Measurements from ENCODE around the gene NEURL1B. TPM values are rescaled to one million over a fixed set of nuclear protein-coding genes. Genes with fewer than 3 reads are reported as not detected.

Gene NEURL1B
- total RNA-seq, 2 experiments from 2014 or later: 0.08 to 0.16 TPM

- ChIA-PET CTCF (no interaction called here), POLR2A (no interaction called here)
- Histone ChIP-seq H3K27me3 (ENCODE audit: control insufficient read depth in 1 of 2, insufficient read depth in 2 of 2, low read length in 2 of 2) (peaks cover 2 to 7% of the 10 kb centered on the region in 2 experiments), H3K4me3 (ENCODE audit: low read length) (no peak overlapping the region), H3K4me1 (ENCODE audit: insufficient read depth, low read length) (peaks cover 1% of the 10 kb centered on the region), H3K27ac (ENCODE audit: low read depth in 1 of 2, low read length in 2 of 2) (no peak overlapping the region), H3K9me3 (ENCODE audit: control insufficient read depth in 1 of 2, insufficient read depth in 1 of 2, low read length in 2 of 2) (no peaks in the 10 kb centered on the region), H3K36me3 (ENCODE audit: insufficient read depth, low read length) (no peaks in the 10 kb centered on the region)
- intact Hi-C loops (cut with DNase I, micrococcal nuclease): no loop called here
- no peak for ATAC-seq (ENCODE audit: poor library complexity)
- Mint-ChIP-seq H3K27ac (no peak overlapping the region), H3K36me3 (ENCODE audit: low read depth) (no peaks in the 10 kb centered on the region), H3K4me1 (ENCODE audit: low read depth) (no peaks in the 10 kb centered on the region), H3K4me3 (no peak overlapping the region), H3K27me3 (peaks cover 31% of the 10 kb centered on the region), H3K9me3 (no peaks in the 10 kb centered on the region)
- no peak for DNase-seq
- TF ChIP-seq CTCF (IDR thresholded peaks at IDR 0.05): no peak
These were observed 5.7 kb downstream of the NEURL1B start for GRCh38 chr5:172646716-172647285.

- TF ChIP-seq CTCF (IDR thresholded peaks at IDR 0.05): no peak
- intact Hi-C loops (cut with DNase I, micrococcal nuclease): no loop called here
- peaks cover 26% of the 10 kb centered on the region for H3K27me3 Mint-ChIP-seq
These were observed 6.4 kb downstream of the NEURL1B start for GRCh38 chr5:172647352-172648012.

GRCh38 chr5:172648013-172648381, 6.9 kb downstream of the NEURL1B start:
- Histone ChIP-seq H3K36me3 (ENCODE audit: insufficient read depth, low read length) (no peaks in the 10 kb centered on the region), H3K4me1 (ENCODE audit: insufficient read depth, low read length) (no peaks in the 10 kb centered on the region), H3K4me3 (ENCODE audit: low read length) (no peak overlapping the region), H3K27ac (ENCODE audit: low read depth in 1 of 2, low read length in 2 of 2) (no peak overlapping the region), H3K27me3 (ENCODE audit: control insufficient read depth in 1 of 2, insufficient read depth in 2 of 2, low read length in 2 of 2) (peaks cover 0 to 7% of the 10 kb centered on the region in 2 experiments), H3K9me3 (ENCODE audit: control insufficient read depth in 1 of 2, insufficient read depth in 1 of 2, low read length in 2 of 2) (no peaks in the 10 kb centered on the region)
- no peak for TF ChIP-seq CTCF (IDR thresholded peaks at IDR 0.05)
- no peak overlapping the region for H3K4me3 Mint-ChIP-seq
- POLR2A ChIA-PET: no interaction called here
- CTCF ChIA-PET: no interaction called here
- ATAC-seq (ENCODE audit: poor library complexity): no peak
- no peaks in the 10 kb centered on the region for H3K4me1 Mint-ChIP-seq (ENCODE audit: low read depth)
- H3K9me3 Mint-ChIP-seq: no peaks in the 10 kb centered on the region
- intact Hi-C loops (cut with DNase I, micrococcal nuclease): no loop called here
- no peaks in the 10 kb centered on the region for H3K36me3 Mint-ChIP-seq (ENCODE audit: low read depth)
- peaks cover 21% of the 10 kb centered on the region for H3K27me3 Mint-ChIP-seq
- H3K27ac Mint-ChIP-seq: no peak overlapping the region
- DNase-seq: no peak

More at GRCh38 chr5:172647352-172648012, 6.4 kb downstream of the NEURL1B start:
- Histone ChIP-seq H3K27ac (ENCODE audit: low read depth in 1 of 2, low read length in 2 of 2) (no peak overlapping the region), H3K9me3 (ENCODE audit: control insufficient read depth in 1 of 2, insufficient read depth in 1 of 2, low read length in 2 of 2) (no peaks in the 10 kb centered on the region), H3K4me3 (ENCODE audit: low read length) (no peak overlapping the region), H3K4me1 (ENCODE audit: insufficient read depth, low read length) (no peaks in the 10 kb centered on the region), H3K27me3 (ENCODE audit: control insufficient read depth in 1 of 2, insufficient read depth in 2 of 2, low read length in 2 of 2) (peaks cover 0 to 7% of the 10 kb centered on the region in 2 experiments), H3K36me3 (ENCODE audit: insufficient read depth, low read length) (no peaks in the 10 kb centered on the region)
- ChIA-PET POLR2A (no interaction called here), CTCF (no interaction called here)
- H3K27ac Mint-ChIP-seq: no peak overlapping the region
- DNase-seq (no peak), ATAC-seq (ENCODE audit: poor library complexity) (no peak)
- no peak overlapping the region for H3K4me3 Mint-ChIP-seq
- H3K9me3 Mint-ChIP-seq: no peaks in the 10 kb centered on the region
- H3K4me1 Mint-ChIP-seq (ENCODE audit: low read depth): no peaks in the 10 kb centered on the region
- no peaks in the 10 kb centered on the region for H3K36me3 Mint-ChIP-seq (ENCODE audit: low read depth)
